K562 (cell line): ENCODE results near the gene ACTR3C. TPM values are rescaled to one million over a fixed set of nuclear protein-coding genes. Genes with fewer than 3 reads are reported as not detected.
A peak's percentile ranks its signal among the peaks of the same experiment; 100 is the strongest.

Experiments used
- CEBPB ChIP-seq: fragments of 450-650 bp; IDR thresholded peaks from 2 replicates; pipeline ENCODE4 v1.6.1; 2016; ENCODE audit warnings: missing genetic modification characterization, missing compliant biosample characterization
- CEBPG ChIP-seq, 3 experiments: fragments of 200-800 bp in 1 of 3; sonication (Bioruptor generic) in 1 of 3; sonication (generic) in 1 of 3; formaldehyde crosslinking in 1 of 3; IDR thresholded peaks in 2 of 3; conservative IDR thresholded peaks in 1 of 3; 2 replicates each; pipeline versions ENCODE4 v1.6.1 to v1.8.0; 2016 to 2022; ENCODE audit warnings: missing compliant biosample characterization in 2 of 3, missing genetic modification characterization in 2 of 3, mild to moderate bottlenecking in 1 of 3, missing genetic modification reagents in 1 of 3
- KDM1A ChIP-seq, 2 experiments: fragments of 450-650 bp; IDR thresholded peaks; 2 replicates each; pipeline ENCODE4 v1.6.1; 2016; ENCODE audit warnings: mild to moderate bottlenecking in 2 of 2
- KDM5B ChIP-seq: fragments of 200-600 bp; sonication (generic); IDR thresholded peaks from 2 replicates; pipeline ENCODE4 v1.6.1; 2012; ENCODE audit warnings: low read depth, mild to moderate bottlenecking, moderate library complexity, low read length, control low read depth, inconsistent platforms; ENCODE audit not compliant: insufficient replicate concordance
- LARP7 ChIP-seq: fragments of 450-650 bp; IDR thresholded peaks from 2 replicates; pipeline ENCODE4 v1.6.1; 2016
- RBM15 ChIP-seq: fragments of 200-400 bp; formaldehyde crosslinking; IDR thresholded peaks from 2 replicates; pipeline ENCODE4 v1.6.1; 2018; ENCODE audit warnings: mild to moderate bottlenecking, low read length, moderate library complexity; ENCODE audit not compliant: insufficient read depth
- RBM25 ChIP-seq: fragments of 200-400 bp; formaldehyde crosslinking; IDR thresholded peaks from 2 replicates; pipeline ENCODE4 v1.6.1; 2018; ENCODE audit warnings: low read length, low read depth, moderate library complexity; ENCODE audit not compliant: severe bottlenecking
- SMAD1 ChIP-seq: fragments of 150-350 bp; IDR thresholded peaks from 2 replicates; pipeline ENCODE4 v1.6.1; 2014; ENCODE audit warnings: low read length, low read depth; ENCODE audit not compliant: partially characterized antibody
- TSC22D4 ChIP-seq: fragments of 450-650 bp; IDR thresholded peaks from 2 replicates; pipeline ENCODE4 v1.6.1; 2016; ENCODE audit warnings: missing genetic modification characterization, missing biosample characterization, control low read depth
- ZFP36 ChIP-seq: fragments of 150-350 bp; IDR thresholded peaks from 2 replicates; pipeline ENCODE4 v1.6.1; 2018; ENCODE audit warnings: low read length, low read depth; ENCODE audit not compliant: partially characterized antibody
- ZNF263 ChIP-seq: sonication (generic); formaldehyde crosslinking; IDR thresholded peaks from 2 replicates; pipeline ENCODE4 v1.8.0; 2022; ENCODE audit warnings: mild to moderate bottlenecking, missing genetic modification reagents, borderline replicate concordance
- polyA plus RNA-seq, 8 experiments: library from polyadenylated mRNA; depleted of rRNA in 4 of 8; stranded (reverse) in 5 of 8; unstranded in 3 of 8; fragments of >200 nt; fragmentation: Nextera tagmentation in 2 of 8; fragmentation: Illumina TruSeq in 1 of 8; extraction: Ambion mirVana in 2 of 8; extraction: Trizol in 1 of 8; gene quantifications; 2 replicates each; pipeline versions ENCODE4 v1.2.1 to v1.2.3, GENCODE V29; 2011 to 2014; ENCODE audit warnings: inconsistent platforms in 1 of 8, missing spikeins in 1 of 8
- total RNA-seq, 7 experiments: library from RNA; depleted of rRNA in 6 of 7; stranded (reverse); fragments of >200 nt in 6 of 7; fragmentation: Illumina TruSeq in 2 of 7; extraction: Trizol in 2 of 7; gene quantifications; 2 replicates each; pipeline versions ENCODE4 v1.2.1 to v1.2.3, GENCODE V29; 2011 to 2021; ENCODE audit warnings: low replicate concordance in 1 of 7
- TF ChIP-seq, protein P1 (sequence below): fragments of 200-800 bp; sonication (Bioruptor generic); IDR thresholded peaks from 2 replicates; pipeline ENCODE4 v1.6.1; 2016; ENCODE audit warnings: missing genetic modification characterization, missing compliant biosample characterization

The ACTR3C gene
- total and polyA plus RNA-seq, 9 of the 15 experiments (the other 6 are each of a cell fraction or from before 2014, with no cell fraction given): 9.0 to 35.4 (median 13.3) TPM

DNA sequence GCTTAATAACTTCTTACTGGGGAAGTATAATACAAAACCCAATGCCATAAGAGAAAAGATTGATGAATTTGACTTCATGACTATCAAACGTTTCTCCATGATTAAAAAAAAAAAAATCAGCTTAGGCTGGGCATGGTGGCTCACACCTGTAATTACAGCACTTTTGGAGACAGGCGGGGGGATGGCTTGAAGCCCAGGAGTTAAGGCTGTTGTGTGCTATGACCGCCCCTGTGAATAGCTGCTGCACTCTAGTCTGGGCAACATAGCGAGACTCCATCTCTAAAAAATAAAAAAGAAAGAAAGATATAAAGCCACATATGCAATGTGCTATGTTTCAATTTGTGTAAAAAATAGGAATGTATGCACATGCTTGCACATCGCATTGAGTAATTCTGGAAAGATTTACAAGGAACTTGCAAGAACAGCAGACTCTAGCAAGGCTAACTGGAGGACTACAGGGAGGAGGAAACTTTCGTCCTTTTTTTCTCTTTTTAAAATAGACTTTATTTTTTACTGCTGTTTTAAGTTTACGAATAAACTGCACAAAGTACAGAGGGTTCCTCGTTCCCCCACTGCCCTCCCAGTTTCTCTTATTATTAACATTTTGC is 28.3 kb upstream of the ACTR3C start (continued):
- no peak for TF ChIP-seq RBM15
- 0 out of 2 replicates have a peak, but pooled peaks have one; percentile 27 for TF ChIP-seq LARP7
- peak; percentile 13; the same call in 1 of the 2 replicates for TF ChIP-seq CEBPG (CRISPR knock-in tag; IDR thresholded peaks at IDR 0.05)
- TF ChIP-seq CEBPG (tag; conservative IDR thresholded peaks at IDR 0.05 in 1 of 2, IDR thresholded peaks at IDR 0.05 in 1 of 2): no peak
- TF ChIP-seq RBM25: peak; percentile 4
- TF ChIP-seq TSC22D4 (tag): no peak
- TF ChIP-seq, protein P1, sequence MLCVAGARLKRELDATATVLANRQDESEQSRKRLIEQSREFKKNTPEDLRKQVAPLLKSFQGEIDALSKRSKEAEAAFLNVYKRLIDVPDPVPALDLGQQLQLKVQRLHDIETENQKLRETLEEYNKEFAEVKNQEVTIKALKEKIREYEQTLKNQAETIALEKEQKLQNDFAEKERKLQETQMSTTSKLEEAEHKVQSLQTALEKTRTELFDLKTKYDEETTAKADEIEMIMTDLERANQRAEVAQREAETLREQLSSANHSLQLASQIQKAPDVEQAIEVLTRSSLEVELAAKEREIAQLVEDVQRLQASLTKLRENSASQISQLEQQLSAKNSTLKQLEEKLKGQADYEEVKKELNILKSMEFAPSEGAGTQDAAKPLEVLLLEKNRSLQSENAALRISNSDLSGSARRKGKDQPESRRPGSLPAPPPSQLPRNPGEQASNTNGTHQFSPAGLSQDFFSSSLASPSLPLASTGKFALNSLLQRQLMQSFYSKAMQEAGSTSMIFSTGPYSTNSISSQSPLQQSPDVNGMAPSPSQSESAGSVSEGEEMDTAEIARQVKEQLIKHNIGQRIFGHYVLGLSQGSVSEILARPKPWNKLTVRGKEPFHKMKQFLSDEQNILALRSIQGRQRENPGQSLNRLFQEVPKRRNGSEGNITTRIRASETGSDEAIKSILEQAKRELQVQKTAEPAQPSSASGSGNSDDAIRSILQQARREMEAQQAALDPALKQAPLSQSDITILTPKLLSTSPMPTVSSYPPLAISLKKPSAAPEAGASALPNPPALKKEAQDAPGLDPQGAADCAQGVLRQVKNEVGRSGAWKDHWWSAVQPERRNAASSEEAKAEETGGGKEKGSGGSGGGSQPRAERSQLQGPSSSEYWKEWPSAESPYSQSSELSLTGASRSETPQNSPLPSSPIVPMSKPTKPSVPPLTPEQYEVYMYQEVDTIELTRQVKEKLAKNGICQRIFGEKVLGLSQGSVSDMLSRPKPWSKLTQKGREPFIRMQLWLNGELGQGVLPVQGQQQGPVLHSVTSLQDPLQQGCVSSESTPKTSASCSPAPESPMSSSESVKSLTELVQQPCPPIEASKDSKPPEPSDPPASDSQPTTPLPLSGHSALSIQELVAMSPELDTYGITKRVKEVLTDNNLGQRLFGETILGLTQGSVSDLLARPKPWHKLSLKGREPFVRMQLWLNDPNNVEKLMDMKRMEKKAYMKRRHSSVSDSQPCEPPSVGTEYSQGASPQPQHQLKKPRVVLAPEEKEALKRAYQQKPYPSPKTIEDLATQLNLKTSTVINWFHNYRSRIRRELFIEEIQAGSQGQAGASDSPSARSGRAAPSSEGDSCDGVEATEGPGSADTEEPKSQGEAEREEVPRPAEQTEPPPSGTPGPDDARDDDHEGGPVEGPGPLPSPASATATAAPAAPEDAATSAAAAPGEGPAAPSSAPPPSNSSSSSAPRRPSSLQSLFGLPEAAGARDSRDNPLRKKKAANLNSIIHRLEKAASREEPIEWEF: no peak
- TF ChIP-seq ZNF263: 0 out of 2 replicates have a peak, but pooled peaks have one; percentile 21
- TF ChIP-seq ZFP36: peak; percentile 24
- TF ChIP-seq KDM5B: no peak
- no peak for TF ChIP-seq KDM1A (IDR thresholded peaks at IDR 0.05)
- no peak for TF ChIP-seq SMAD1
- TF ChIP-seq CEBPB (tag): 0 out of 2 replicates have a peak, but pooled peaks have one; percentile 6
